Bronchial epithelial cell (primary cell): ENCODE measurements around the gene GLRX. TPM values are rescaled to one million over a fixed set of nuclear protein-coding genes. Genes with fewer than 3 reads are reported as not detected.

Experiments
- DNase-seq: peaks from one replicate; pipeline ENCODE4 v3.0.0-alpha.2; 2010; ENCODE audit warnings: low read depth
- FAIRE-seq: peaks from 2 replicates; lab custom pipeline; 2011; peaks lifted over from hg19 to GRCh38; lab: Jason Lieb, UNC
- H3K27me3 ChIP-seq: 2 replicates; pipeline ENCODE4 v1.5.1; 2011; ENCODE audit warnings: low read length; ENCODE audit not compliant: control insufficient read depth, insufficient read depth
- H3K36me3 ChIP-seq: 2 replicates; pipeline ENCODE4 v1.5.1; 2011; ENCODE audit warnings: low read length; ENCODE audit not compliant: control insufficient read depth, insufficient read depth
- H3K4me3 ChIP-seq: 2 replicates; pipeline ENCODE4 v1.5.1; 2011; ENCODE audit warnings: mild to moderate bottlenecking, low read depth, low read length, control low read depth
- CTCF ChIP-seq: IDR thresholded peaks from 2 replicates; pipeline ENCODE4 v1.5.1; 2011; ENCODE audit warnings: mild to moderate bottlenecking, moderate library complexity, low read length, control low read depth, inconsistent platforms; ENCODE audit not compliant: insufficient read depth, severe bottlenecking
- total RNA-seq: library from RNA; depleted of rRNA; stranded (reverse); fragments of >200 nt; gene quantifications from 2 replicates; pipeline ENCODE4 v1.2.1, GENCODE V29; 2014

The GLRX gene
- total RNA-seq, 1 donor from 2014 or later, result 8.7 TPM

GRCh38 chr5:95810305-95811125, 12.0 kb downstream of the GLRX start:
- TF ChIP-seq CTCF, result no peak
- Histone ChIP-seq H3K4me3 (no peak overlapping the region), H3K27me3 (no peaks in the 10 kb centered on the region), H3K36me3 (peaks cover 2% of the 10 kb centered on the region)
- DNase-seq, result no peak
- FAIRE-seq, result no peak

- no peak overlapping the region for H3K4me3 ChIP-seq
- no peak for TF ChIP-seq CTCF
- no peaks in the 10 kb centered on the region for H3K27me3 ChIP-seq
- H3K36me3 ChIP-seq, result no peaks in the 10 kb centered on the region
- DNase-seq (no peak), FAIRE-seq (no peak)
These were observed 13.0 kb downstream of the GLRX start for GRCh38 chr5:95809414-95809960.

GRCh38 chr5:95808686-95809413, 13.7 kb downstream of the GLRX start:
- Histone ChIP-seq H3K36me3 (no peaks in the 10 kb centered on the region), H3K27me3 (no peaks in the 10 kb centered on the region), H3K4me3 (no peak overlapping the region)
- FAIRE-seq (no peak), DNase-seq (no peak)
- TF ChIP-seq CTCF, result no peak

- TF ChIP-seq CTCF, result no peak
- FAIRE-seq (no peak), DNase-seq (no peak)
- Histone ChIP-seq H3K4me3 (no peak overlapping the region), H3K27me3 (no peaks in the 10 kb centered on the region), H3K36me3 (no peaks in the 10 kb centered on the region)
These were observed 14.4 kb downstream of the GLRX start for GRCh38 chr5:95808013-95808685.

GRCh38 chr5:95806687-95807086, 15.8 kb downstream of the GLRX start:
- DNase-seq (no peak), FAIRE-seq (no peak)
- no peaks in the 10 kb centered on the region for H3K27me3 ChIP-seq
- TF ChIP-seq CTCF, result no peak
- no peak overlapping the region for H3K4me3 ChIP-seq
- H3K36me3 ChIP-seq, result no peaks in the 10 kb centered on the region
